ENCODE data around the gene EXOSC3.

The EXOSC3 gene

GRCh38 chr9:37732086-37732741, 52.6 kb downstream of the EXOSC3 start:
- DNase-seq (ENCODE audit: low read depth in 3 of 3): no peak

- DNase-seq (ENCODE audit: low read depth in 3 of 3): no peak
Measured at GRCh38 chr9:37730839-37731238, 54.0 kb downstream of the EXOSC3 start.

GRCh38 chr9:37730256-37730655, 54.6 kb downstream of the EXOSC3 start:
- DNase-seq (ENCODE audit: low read depth in 3 of 3): no peak
